Coronary artery (tissue), 2 donors: ENCODE data around the gene ZFP3.

Source experiments
- DNase-seq: peaks from one replicate; pipeline ENCODE4 v3.0.0-alpha.2; 2017; ENCODE audit warnings: low spot score
- H3K27ac ChIP-seq, 2 donors: fragments of 200-600 bp; sonication (generic); one replicate each; pipeline ENCODE4 v1.5.1; 2016 to 2019
- H3K4me3 ChIP-seq: fragments of 200-600 bp; sonication (generic); 2 replicates; pipeline ENCODE4 v1.5.1; 2016; ENCODE audit warnings: mild to moderate bottlenecking, moderate library complexity
- CTCF ChIP-seq: fragments of 200-600 bp; sonication (generic); IDR thresholded peaks from one replicate; pipeline ENCODE4 v1.5.1; 2019; ENCODE audit warnings: antibody characterized with exemption

Gene ZFP3

GRCh38 chr17:5035315-5035714, 43.0 kb upstream of the ZFP3 start, which contains the start of gene SLC52A1:
TSS of gene SLC52A1 (minus strand) at chr17:5035426. CDS start at chr17:5034606, 820 bp downstream.
- no peak for DNase-seq
- TF ChIP-seq CTCF: no peak
- H3K4me3 ChIP-seq: peak within 1 kb of the TSS; percentile 17
- no peak within 1 kb of the TSS for H3K27ac ChIP-seq

GRCh38 chr17:5042157-5043022, 35.9 kb upstream of the ZFP3 start:
- Histone ChIP-seq H3K4me3 (no peak overlapping the region), H3K27ac (no peak overlapping the region)
- DNase-seq: no peak
- TF ChIP-seq CTCF: no peak

GRCh38 chr17:5043524-5043923, 34.7 kb upstream of the ZFP3 start:
- Histone ChIP-seq H3K4me3 (no peak overlapping the region), H3K27ac (no peak overlapping the region)
- no peak for DNase-seq
- no peak for TF ChIP-seq CTCF

- Histone ChIP-seq H3K27ac (no peak overlapping the region), H3K4me3 (no peak overlapping the region)
- no peak for TF ChIP-seq CTCF
- no peak for DNase-seq
Observed at GRCh38 chr17:5044630-5045029, 33.6 kb upstream of the ZFP3 start.

GRCh38 chr17:5045496-5045895, 32.8 kb upstream of the ZFP3 start:
- no peak overlapping the region for H3K27ac ChIP-seq
- DNase-seq: no peak
- TF ChIP-seq CTCF: no peak
- H3K4me3 ChIP-seq: no peak overlapping the region

- Histone ChIP-seq H3K4me3 (no peak overlapping the region), H3K27ac (no peak overlapping the region)
- no peak for TF ChIP-seq CTCF
- no peak for DNase-seq
Observed at GRCh38 chr17:5047446-5047845, 30.8 kb upstream of the ZFP3 start.

- no peak for TF ChIP-seq CTCF
- DNase-seq: no peak
- H3K27ac ChIP-seq: peak overlapping the region in 1 of 2 donors; percentile 36
- H3K4me3 ChIP-seq: no peak overlapping the region
Observed at GRCh38 chr17:5049314-5049841, 28.9 kb upstream of the ZFP3 start.
